GM19238 (cell line): Measurements from ENCODE around the gene IL5.
A peak's percentile ranks its signal among the peaks of the same experiment; 100 is the strongest.

Source experiments
- DNase-seq: peaks from one replicate; pipeline ENCODE4 v3.0.0; 2011; ENCODE audit warnings: low spot score; ENCODE audit not compliant: insufficient read length

IL5 gene

GRCh38 chr5:132499440-132500243 is 43.7 kb downstream of the IL5 start:
- DNase-seq, result no peak

- no peak for DNase-seq
These were observed 44.5 kb downstream of the IL5 start for GRCh38 chr5:132498686-132499271.

GRCh38 chr5:132498152-132498551 is 45.2 kb downstream of the IL5 start:
- DNase-seq, result no peak

GRCh38 chr5:132497488-132497997 is 45.8 kb downstream of the IL5 start:
- DNase-seq, result no peak

- peak; percentile 73 for DNase-seq
These were observed 46.5 kb downstream of the IL5 start for GRCh38 chr5:132496631-132497487.

- peak; percentile 66 for DNase-seq
These were observed 47.1 kb downstream of the IL5 start for GRCh38 chr5:132496191-132496630.

GRCh38 chr5:132495667-132496190 is 47.6 kb downstream of the IL5 start:
- DNase-seq, result peak; percentile 57

- no peak for DNase-seq
These were observed 49.5 kb downstream of the IL5 start for GRCh38 chr5:132493821-132494220.

- no peak for DNase-seq
These were observed 50.1 kb downstream of the IL5 start for GRCh38 chr5:132493241-132493640.

- DNase-seq, result no peak
These were observed 50.8 kb downstream of the IL5 start for GRCh38 chr5:132492386-132493125.
